ENCODE data around the gene RARRES2.

DNA sequence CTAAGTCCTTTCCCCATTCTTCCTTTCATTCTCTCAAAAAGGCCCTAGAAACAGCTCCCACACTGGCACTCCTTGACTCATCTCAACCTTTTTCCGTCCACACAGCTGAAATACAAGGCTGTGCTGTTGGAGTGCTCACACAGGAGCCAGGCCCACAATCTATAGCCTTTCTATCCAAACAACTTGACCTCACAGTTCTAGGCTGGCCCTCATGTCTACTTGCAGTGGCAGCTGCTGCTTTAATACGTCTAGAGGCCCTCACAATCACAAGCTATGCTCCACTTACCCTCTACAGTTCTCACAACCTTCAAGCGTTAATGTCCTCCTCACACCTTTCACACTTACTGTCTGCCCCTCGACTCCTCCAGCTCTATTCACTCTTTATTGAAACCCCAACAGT is 30.3 kb downstream of the RARRES2 start:
- TF ChIP-seq CTCF (IDR thresholded peaks at IDR 0.05; ENCODE audit: insufficient read depth, low read depth, low read length), result no peak
- TF ChIP-seq EZH2 (IDR thresholded peaks at IDR 0.05; ENCODE audit: insufficient read depth, low read length), result no peak
